ENCODE data around the gene DNASE2B.

Gene DNASE2B

GRCh38 chr1:84363019-84363418, 35.3 kb upstream of the DNASE2B start:
- Histone ChIP-seq H3K4me3 (ENCODE audit: low read depth, low read length) (no peak overlapping the region), H3K27me3 (no peaks in the 10 kb centered on the region), H3K4me1 (no peaks in the 10 kb centered on the region), H3K36me3 (no peaks in the 10 kb centered on the region), H3K9me3 (no peaks in the 10 kb centered on the region)
- no peak for DNase-seq
- TF ChIP-seq CTCF (IDR thresholded peaks at IDR 0.05; ENCODE audit: low read depth, low read length): no peak

- TF ChIP-seq CTCF (IDR thresholded peaks at IDR 0.05; ENCODE audit: low read depth, low read length): no peak
- Histone ChIP-seq H3K4me1 (no peaks in the 10 kb centered on the region), H3K27me3 (no peaks in the 10 kb centered on the region), H3K9me3 (no peaks in the 10 kb centered on the region), H3K4me3 (ENCODE audit: low read depth, low read length) (no peak overlapping the region), H3K36me3 (no peaks in the 10 kb centered on the region)
- DNase-seq: no peak
These were observed 34.7 kb upstream of the DNASE2B start for GRCh38 chr1:84363622-84364021.

- Histone ChIP-seq H3K4me3 (ENCODE audit: low read depth, low read length) (no peak overlapping the region), H3K9me3 (no peaks in the 10 kb centered on the region), H3K27me3 (no peaks in the 10 kb centered on the region), H3K36me3 (no peaks in the 10 kb centered on the region), H3K4me1 (no peaks in the 10 kb centered on the region)
- no peak for TF ChIP-seq CTCF (IDR thresholded peaks at IDR 0.05; ENCODE audit: low read depth, low read length)
- no peak for DNase-seq
These were observed 32.8 kb upstream of the DNASE2B start for GRCh38 chr1:84365225-84366221.

GRCh38 chr1:84366786-84367185, 31.5 kb upstream of the DNASE2B start:
- no peaks in the 10 kb centered on the region for H3K36me3 ChIP-seq
- TF ChIP-seq CTCF (IDR thresholded peaks at IDR 0.05; ENCODE audit: low read depth, low read length): no peak
- H3K27me3 ChIP-seq: no peaks in the 10 kb centered on the region
- H3K4me1 ChIP-seq: no peaks in the 10 kb centered on the region
- no peaks in the 10 kb centered on the region for H3K9me3 ChIP-seq
- no peak overlapping the region for H3K4me3 ChIP-seq (ENCODE audit: low read depth, low read length)
- DNase-seq: no peak

- H3K9me3 ChIP-seq: no peaks in the 10 kb centered on the region
- TF ChIP-seq CTCF (IDR thresholded peaks at IDR 0.05; ENCODE audit: low read depth, low read length): no peak
- no peaks in the 10 kb centered on the region for H3K4me1 ChIP-seq
- H3K27me3 ChIP-seq: no peaks in the 10 kb centered on the region
- no peak for DNase-seq
- no peaks in the 10 kb centered on the region for H3K36me3 ChIP-seq
- H3K4me3 ChIP-seq (ENCODE audit: low read depth, low read length): no peak overlapping the region
These were observed 31.1 kb upstream of the DNASE2B start for GRCh38 chr1:84367219-84367618.

GRCh38 chr1:84368441-84368840, 29.8 kb upstream of the DNASE2B start:
- no peak for TF ChIP-seq CTCF (IDR thresholded peaks at IDR 0.05; ENCODE audit: low read depth, low read length)
- Histone ChIP-seq H3K9me3 (no peaks in the 10 kb centered on the region), H3K36me3 (no peaks in the 10 kb centered on the region), H3K27me3 (no peaks in the 10 kb centered on the region), H3K4me1 (no peaks in the 10 kb centered on the region), H3K4me3 (ENCODE audit: low read depth, low read length) (no peak overlapping the region)
- no peak for DNase-seq

Measured in BE2C (cell line).